ENCODE results near the gene UBE3D. TPM values are rescaled to one million over a fixed set of nuclear protein-coding genes. Genes with fewer than 3 reads are reported as not detected.

UBE3D gene
- total and polyA plus RNA-seq, 2 of the 4 experiments (the other 2 are of a cell fraction) = 3.2 to 6.3 TPM

DNA sequence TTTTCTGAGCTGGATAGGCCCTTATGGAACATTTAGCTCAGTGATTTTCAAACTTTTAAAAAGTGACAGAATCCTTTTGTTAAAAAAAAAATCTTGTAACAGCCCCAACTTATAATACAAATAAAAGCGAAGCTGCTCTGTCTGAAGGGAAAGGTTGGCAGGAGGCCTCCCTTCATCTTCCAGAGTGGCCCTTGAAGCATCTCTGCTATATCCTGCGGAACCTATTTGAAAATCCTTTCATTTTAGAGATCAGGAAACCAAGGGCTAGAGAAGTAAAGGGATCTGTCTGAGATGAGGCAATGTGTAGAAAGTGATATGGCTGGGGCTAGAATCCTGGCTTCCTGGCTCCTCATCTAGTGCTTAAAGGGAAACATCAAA is 107.8 kb downstream of the UBE3D start:
- Histone ChIP-seq H4K91ac (ENCODE audit: insufficient read depth, low read depth, low read length) (peak overlapping the region; percentile 67), H3K4me1 (ENCODE audit: control insufficient read depth, insufficient read depth, low read length) (peaks cover 32% of the 10 kb centered on the region), H3K4me3 (ENCODE audit: insufficient read depth, low read depth, low read length) (no peak overlapping the region), H3K27ac (ENCODE audit: insufficient read depth, low read length) (peak overlapping the region; percentile 73; the same call in 1 of the 2 replicates), H3K9me3 (ENCODE audit: control insufficient read depth, insufficient read depth, low read length) (no peaks in the 10 kb centered on the region), H3K79me1 (ENCODE audit: low read depth in 1 of 2, low read length in 2 of 2) (no peaks in the 10 kb centered on the region; a peak in 1 of 4 replicates), H3K14ac (replicated peaks; ENCODE audit: low read depth, low read length) (peak overlapping the region; percentile 67), H4K8ac (ENCODE audit: low read depth in 2 of 2, low read length in 2 of 2) (peak overlapping the region; percentile 12 to 17), H2BK5ac (ENCODE audit: low read depth, low read length, poor library complexity, severe bottlenecking) (peak overlapping the region; percentile 95), H3K4ac (ENCODE audit: low read depth, low read length) (peak overlapping the region; percentile 68; the same call in 1 of the 2 replicates), H2BK20ac (ENCODE audit: low read depth, low read length) (peak overlapping the region; percentile 89), H4K20me1 (ENCODE audit: insufficient read depth, low read length) (no peaks in the 10 kb centered on the region; the same call in 1 of the 2 replicates), H3K9ac (ENCODE audit: low read depth, low read length) (0 out of 2 replicates have a peak overlapping the region, but pooled peaks have one; percentile 49), H3K23ac (ENCODE audit: low read depth, low read length) (peak overlapping the region; percentile 39; the same call in 1 of the 2 replicates), H3K18ac (ENCODE audit: low read depth, low read length) (peak overlapping the region; percentile 94), H4K5ac (ENCODE audit: low read depth, low read length) (peak overlapping the region; percentile 94), H3K36me3 (ENCODE audit: control insufficient read depth, insufficient read depth, low read length) (no peaks in the 10 kb centered on the region), H3K4me2 (ENCODE audit: low read depth, low read length) (peak overlapping the region; percentile 77), H2AK5ac (ENCODE audit: low read depth, low read length) (peak overlapping the region; percentile 44; the same call in 1 of the 2 replicates), H2BK120ac (ENCODE audit: low read depth, low read length) (peak overlapping the region; percentile 81), H3K27me3 (ENCODE audit: control insufficient read depth, insufficient read depth, low read length) (no peaks in the 10 kb centered on the region), H3K9me1 (ENCODE audit: insufficient read depth, low read length) (peaks cover 14% of the 10 kb centered on the region), H3K56ac (ENCODE audit: extremely low read depth, insufficient read depth, low read length) (no peak overlapping the region), H2BK15ac (ENCODE audit: low read depth, low read length) (peak overlapping the region; percentile 13; the same call in 2 of the 3 replicates), H2AFZ (replicated peaks; ENCODE audit: low read length, poor library complexity) (no peak overlapping the region), H2AK9ac (replicated peaks; ENCODE audit: low read depth, low read length, poor library complexity) (no peak overlapping the region)
- POLR2A ChIA-PET (ENCODE audit: unreplicated experiment) = no interaction called here
- intact Hi-C loops (cut with micrococcal nuclease) (loop anchor here (5.0 to 10.0 kb wide), 2 partner anchors 257 to 711 kb away; partner anchors contain the start of gene IBTK), dilution Hi-C loops (cut with HindIII; ENCODE audit: low sequenced_read_pairs, unreplicated experiment) (no loop called here), in situ Hi-C loops (cut with MboI; ENCODE audit: low sequenced_read_pairs) (no loop called here)
- no TSS peak for BruUV-seq (replicated peaks)
- CTCF ChIA-PET = no interaction called here
- TF ChIP-seq CEBPB (IDR thresholded peaks at IDR 0.05; ENCODE audit: low read depth, low read length) = 0 out of 2 replicates have a peak, but pooled peaks have one; percentile 9
- no peak for TF ChIP-seq MAZ (IDR thresholded peaks at IDR 0.05; ENCODE audit: borderline replicate concordance, low read depth, low read length)
- no CpG with 5 or more reads among the region's 2 CpGs for WGBS, 2 experiments (ENCODE audit: extremely low coverage in 2 of 2, insufficient read length in 1 of 2)
- DNase-seq (peak; percentile 31), ATAC-seq (ENCODE audit: low read depth) (no peak)

Data from IMR-90 (cell line).